AG09309 (cell line): Measurements from ENCODE around the gene PARP11.

Source experiments
- DNase-seq: peaks from one replicate; pipeline ENCODE4 v3.0.0-alpha.2; 2010; ENCODE audit warnings: low read depth
- H3K4me3 ChIP-seq: 2 replicates; pipeline ENCODE4 v1.5.1; 2011; ENCODE audit warnings: mild to moderate bottlenecking, low read depth, low read length, moderate library complexity; ENCODE audit not compliant: control insufficient read depth
- TF ChIP-seq, protein P1 (sequence below): IDR thresholded peaks from 2 replicates; pipeline ENCODE4 v1.5.1; 2011; ENCODE audit warnings: mild to moderate bottlenecking, low read depth, low read length, inconsistent platforms; ENCODE audit not compliant: insufficient read depth, control insufficient read depth; ENCODE audit errors: missing control alignments

The PARP11 gene

DNA sequence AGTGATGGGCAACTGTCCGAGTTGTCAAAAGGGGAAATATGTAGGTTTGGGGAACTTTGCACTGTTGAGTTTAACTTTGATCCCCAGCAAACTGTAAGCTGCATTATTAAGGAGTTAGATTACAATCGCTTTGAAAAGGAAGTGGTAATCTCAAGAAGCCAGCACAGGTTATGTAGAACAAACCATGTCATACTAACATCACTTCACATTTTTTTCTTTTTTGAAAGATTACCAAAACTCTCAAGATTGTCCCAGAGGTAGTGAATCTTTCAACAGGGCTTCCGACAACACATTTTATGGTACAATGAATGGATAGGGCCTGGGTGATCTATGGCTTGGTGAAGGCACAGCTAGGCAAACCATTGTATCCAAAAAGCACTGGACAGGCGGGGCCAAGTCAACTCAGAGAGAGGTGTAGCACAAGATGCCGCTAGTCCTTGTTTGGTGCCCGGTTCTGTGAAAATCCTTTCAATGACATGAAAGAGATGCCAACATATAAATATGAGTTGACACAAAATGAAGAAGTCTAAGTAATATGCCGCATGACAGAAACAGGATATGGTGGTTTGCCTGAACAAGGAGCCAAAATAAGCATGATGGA, 24.3 kb upstream of the PARP11 start:
- TF ChIP-seq, protein P1, sequence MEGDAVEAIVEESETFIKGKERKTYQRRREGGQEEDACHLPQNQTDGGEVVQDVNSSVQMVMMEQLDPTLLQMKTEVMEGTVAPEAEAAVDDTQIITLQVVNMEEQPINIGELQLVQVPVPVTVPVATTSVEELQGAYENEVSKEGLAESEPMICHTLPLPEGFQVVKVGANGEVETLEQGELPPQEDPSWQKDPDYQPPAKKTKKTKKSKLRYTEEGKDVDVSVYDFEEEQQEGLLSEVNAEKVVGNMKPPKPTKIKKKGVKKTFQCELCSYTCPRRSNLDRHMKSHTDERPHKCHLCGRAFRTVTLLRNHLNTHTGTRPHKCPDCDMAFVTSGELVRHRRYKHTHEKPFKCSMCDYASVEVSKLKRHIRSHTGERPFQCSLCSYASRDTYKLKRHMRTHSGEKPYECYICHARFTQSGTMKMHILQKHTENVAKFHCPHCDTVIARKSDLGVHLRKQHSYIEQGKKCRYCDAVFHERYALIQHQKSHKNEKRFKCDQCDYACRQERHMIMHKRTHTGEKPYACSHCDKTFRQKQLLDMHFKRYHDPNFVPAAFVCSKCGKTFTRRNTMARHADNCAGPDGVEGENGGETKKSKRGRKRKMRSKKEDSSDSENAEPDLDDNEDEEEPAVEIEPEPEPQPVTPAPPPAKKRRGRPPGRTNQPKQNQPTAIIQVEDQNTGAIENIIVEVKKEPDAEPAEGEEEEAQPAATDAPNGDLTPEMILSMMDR, result no peak
- DNase-seq, result no peak

DNA sequence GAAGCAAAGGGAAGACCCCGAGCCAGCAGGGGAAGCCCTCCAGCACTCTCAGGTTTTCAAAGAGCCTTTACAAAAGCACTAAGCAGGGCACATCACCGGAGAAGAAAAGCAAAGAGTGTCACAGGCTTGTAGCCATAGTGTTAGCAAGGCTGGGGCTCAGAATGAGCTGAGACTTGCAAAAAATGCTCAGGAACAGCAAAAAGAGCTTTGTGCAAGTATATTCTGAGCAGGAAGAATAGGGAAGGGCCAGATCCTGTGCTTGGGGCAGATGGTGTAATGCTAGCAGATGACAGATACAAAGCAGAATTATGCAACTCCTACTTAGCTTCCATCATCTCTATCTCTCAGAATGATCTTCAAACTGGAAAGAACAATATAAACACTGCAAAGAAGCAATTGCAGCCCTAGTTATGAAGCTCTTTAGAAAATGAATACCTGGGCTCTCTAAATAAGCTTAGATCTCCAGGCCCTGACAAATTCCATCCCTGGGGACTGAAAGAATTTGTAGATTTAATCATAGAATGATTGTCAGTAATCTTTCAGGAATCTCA, 23.7 kb upstream of the PARP11 start:
- DNase-seq, result no peak
- TF ChIP-seq, protein P1, result no peak
- no peak overlapping the region for H3K4me3 ChIP-seq

More for the DNA sequence above, 24.3 kb upstream of the PARP11 start:
- no peak overlapping the region for H3K4me3 ChIP-seq

- no peak for DNase-seq
- H3K4me3 ChIP-seq, result no peak overlapping the region
- TF ChIP-seq, protein P1, result no peak
Measured at GRCh38 chr12:3896356-3896755, 23.2 kb upstream of the PARP11 start.

DNA sequence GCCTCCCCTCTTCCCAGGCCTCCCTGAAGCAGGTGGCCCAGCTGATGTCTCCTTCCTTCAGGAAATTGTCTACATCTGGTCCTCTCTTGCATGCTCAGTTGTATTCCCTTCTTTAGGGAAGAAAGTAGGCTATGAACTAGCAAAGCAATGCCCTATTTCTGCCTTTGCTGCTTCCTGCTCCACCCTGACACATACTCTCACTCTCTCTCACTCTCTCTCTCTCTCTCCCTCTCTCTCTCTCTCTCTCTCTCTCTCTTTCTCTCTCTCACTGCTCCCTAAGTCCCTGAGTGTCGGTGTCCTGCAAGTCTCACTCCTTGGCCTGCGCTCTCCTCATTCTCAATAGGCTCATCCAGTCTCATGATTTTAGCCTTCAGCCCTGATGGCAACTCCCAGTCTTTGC, 19.4 kb upstream of the PARP11 start:
- H3K4me3 ChIP-seq, result no peak overlapping the region
- DNase-seq, result no peak
- TF ChIP-seq, protein P1, result no peak

DNA sequence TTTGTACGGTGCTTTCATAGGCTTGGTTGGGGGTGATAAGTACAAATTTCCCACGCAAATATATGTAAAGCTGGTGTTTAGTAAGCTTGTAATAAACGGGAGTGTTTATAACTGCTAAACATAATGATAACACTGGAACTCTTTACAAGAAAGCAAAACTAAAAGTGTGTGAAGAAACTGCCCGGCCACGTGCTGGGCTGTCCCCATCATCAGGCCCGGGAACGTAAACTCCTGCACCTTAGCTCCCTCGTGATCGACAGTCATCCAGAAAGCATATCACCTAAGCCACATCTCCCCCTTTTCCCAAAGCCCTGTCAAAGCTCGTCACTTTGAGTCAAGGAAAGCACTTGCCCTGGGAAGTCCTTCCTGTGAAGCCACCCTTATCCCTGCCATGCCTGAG, 18.0 kb upstream of the PARP11 start:
- TF ChIP-seq, protein P1, result no peak
- no peak for DNase-seq
- H3K4me3 ChIP-seq, result no peak overlapping the region

- H3K4me3 ChIP-seq, result no peak overlapping the region
- TF ChIP-seq, protein P1, result no peak
- DNase-seq, result no peak
Measured at GRCh38 chr12:3888659-3889058, 15.5 kb upstream of the PARP11 start.
